GM10266 (cell line): Measurements from ENCODE around the gene TMED7.

Source experiments
- DNase-seq: peaks from one replicate; pipeline ENCODE4 v3.0.0; 2012; ENCODE audit errors: extremely low spot score
- CTCF ChIP-seq: IDR thresholded peaks from 2 replicates; pipeline ENCODE4 v1.5.1; 2012; ENCODE audit warnings: mild to moderate bottlenecking, low read depth; ENCODE audit not compliant: control insufficient read depth, insufficient read depth; ENCODE audit errors: missing control alignments

The TMED7 gene

GRCh38 chr5:115583474-115583873, 42.4 kb downstream of the TMED7 start:
- DNase-seq, result no peak
- TF ChIP-seq CTCF, result no peak

- DNase-seq, result no peak
- no peak for TF ChIP-seq CTCF
Observed at GRCh38 chr5:115580941-115581340, 44.9 kb downstream of the TMED7 start.

GRCh38 chr5:115579747-115580173, 46.1 kb downstream of the TMED7 start:
- TF ChIP-seq CTCF, result no peak
- peak; percentile 40 for DNase-seq

GRCh38 chr5:115579216-115579615, 46.6 kb downstream of the TMED7 start:
- no peak for TF ChIP-seq CTCF

DNA sequence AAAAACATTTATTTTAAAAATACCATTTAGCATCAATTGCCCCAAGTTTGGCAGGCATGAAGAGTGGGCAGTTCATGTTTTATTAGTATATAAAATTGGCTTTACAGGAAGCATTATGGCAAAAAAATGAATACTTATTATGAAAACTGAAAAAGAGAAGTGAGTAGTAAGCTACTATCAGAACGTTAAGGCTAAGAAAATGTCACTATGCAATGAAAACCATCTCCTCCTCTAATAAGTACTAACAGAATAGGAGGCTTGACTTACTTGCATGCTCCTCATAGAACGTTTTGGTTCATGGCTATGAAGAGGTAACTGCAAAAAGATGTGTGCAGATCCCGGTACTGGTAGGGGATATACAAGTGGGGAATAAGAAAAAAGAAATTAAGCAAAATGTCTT, 47.2 kb downstream of the TMED7 start:
- no peak for TF ChIP-seq CTCF
- peak; percentile 34 for DNase-seq

More at GRCh38 chr5:115579216-115579615, 46.6 kb downstream of the TMED7 start:
- DNase-seq, result no peak

DNA sequence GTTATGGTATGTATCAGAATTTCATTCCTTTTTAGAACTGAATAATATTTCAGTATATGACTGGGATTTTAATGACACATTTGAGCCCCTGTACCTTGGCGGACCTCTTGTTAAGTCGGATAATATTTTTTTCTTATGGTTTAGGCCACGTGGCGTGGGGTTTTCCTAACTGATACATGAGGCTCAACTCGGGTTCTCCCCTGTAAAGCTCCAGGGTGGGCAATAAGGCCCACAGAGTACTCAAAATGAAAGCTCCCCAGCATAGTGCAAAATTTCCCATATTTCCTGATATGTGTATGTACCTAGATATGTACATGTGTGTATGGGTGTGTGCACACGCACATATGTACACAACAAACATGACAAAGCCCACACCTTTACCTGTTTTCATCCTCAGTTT, 48.1 kb downstream of the TMED7 start:
- TF ChIP-seq CTCF, result no peak

GRCh38 chr5:115577329-115577728, 48.5 kb downstream of the TMED7 start:
- no peak for TF ChIP-seq CTCF
- no peak for DNase-seq

More for the DNA sequence above, 48.1 kb downstream of the TMED7 start:
- DNase-seq, result peak; percentile 16
